GM12892 (cell line): Measurements from ENCODE around the gene CHCHD3.

Experiments used
- POLR2A ChIP-seq: IDR thresholded peaks from 2 replicates; pipeline ENCODE4 v1.6.1; 2011; ENCODE audit warnings: low read depth, low read length, control low read depth
- POLR2AphosphoS5 ChIP-seq: IDR thresholded peaks from 2 replicates; pipeline ENCODE4 v1.6.1; 2011; ENCODE audit warnings: low read depth, low read length, control low read depth
- TAF1 ChIP-seq: IDR thresholded peaks from 2 replicates; pipeline ENCODE4 v1.6.1; 2011; ENCODE audit warnings: low read depth, mild to moderate bottlenecking, control low read depth, low read length, borderline replicate concordance

GRCh38 chr7:132768099-132768498, 313.8 kb downstream of the CHCHD3 start:
- TF ChIP-seq POLR2A (no peak), POLR2AphosphoS5 (no peak), TAF1 (no peak)
